PC-9 (cell line): ENCODE data around the gene HSFX2. TPM values are rescaled to one million over a fixed set of nuclear protein-coding genes. Genes with fewer than 3 reads are reported as not detected.

Source experiments
- BruUV-seq: library from RNA; stranded (reverse); fragments of 400-500 nt; replicated peaks from 2 replicates; lab custom pipeline; 2021; lab: Mats Ljungman, UMichigan
- CTCF ChIA-PET: fragments of 300-600 bp; sonication (Branson Sonifier 250); formaldehyde crosslinking; loops from one replicate; lab custom pipeline; 2022; ENCODE audit warnings: antibody characterized with exemption; lab: Charles Lee
- POLR2A ChIA-PET: fragments of 300-600 bp; sonication (Branson Sonifier 250); formaldehyde crosslinking; loops from one replicate; lab custom pipeline; 2022; ENCODE audit warnings: antibody characterized with exemption; ENCODE audit not compliant: unreplicated experiment; lab: Charles Lee
- DNase-seq, 2 experiments: peaks; one replicate each; pipeline versions ENCODE4 v3.0.0 to v3.0.0-alpha.2; 2015 to 2022; ENCODE audit warnings: mixed read lengths in 1 of 2
- H2AFZ ChIP-seq: fragments of 200-600 bp; sonication (generic); 2 replicates; pipeline ENCODE4 v1.8.1; 2017; ENCODE audit warnings: antibody characterized with exemption
- H3F3A ChIP-seq: fragments of 200-600 bp; sonication (generic); 2 replicates; pipeline ENCODE4 v1.8.1; 2017; ENCODE audit warnings: antibody characterized with exemption, mild to moderate bottlenecking, low read depth; ENCODE audit not compliant: insufficient read depth
- H3K27ac ChIP-seq: fragments of 200-600 bp; sonication (generic); 2 replicates; pipeline ENCODE4 v1.6.1; 2016; ENCODE audit warnings: mixed run types
- H3K27me3 ChIP-seq: fragments of 200-600 bp; sonication (generic); 2 replicates; pipeline ENCODE4 v1.6.1; 2016; ENCODE audit warnings: low read depth, mixed run types; ENCODE audit not compliant: insufficient read depth
- H3K36me3 ChIP-seq: fragments of 200-600 bp; sonication (generic); 2 replicates; pipeline ENCODE4 v1.6.1; 2016; ENCODE audit warnings: low read depth, mixed run types
- H3K4me1 ChIP-seq: fragments of 200-600 bp; sonication (generic); replicated peaks from 2 replicates; pipeline ENCODE4 v1.6.1; 2016; ENCODE audit warnings: mixed run types; ENCODE audit not compliant: insufficient read depth
- H3K4me2 ChIP-seq: fragments of 200-600 bp; sonication (generic); 2 replicates; pipeline ENCODE4 v1.6.1; 2017; ENCODE audit warnings: mixed run types
- H3K4me3 ChIP-seq: fragments of 200-600 bp; sonication (generic); 2 replicates; pipeline ENCODE4 v1.6.1; 2016; ENCODE audit warnings: mixed run types
- H3K79me2 ChIP-seq: fragments of 200-600 bp; sonication (generic); 2 replicates; pipeline ENCODE4 v1.6.1; 2017; ENCODE audit warnings: low read depth, mixed run types
- H3K9me2 ChIP-seq: fragments of 200-600 bp; sonication (generic); 2 replicates; pipeline ENCODE4 v1.8.1; 2017; ENCODE audit warnings: mild to moderate bottlenecking; ENCODE audit not compliant: insufficient read depth
- H3K9me3 ChIP-seq: fragments of 200-600 bp; sonication (generic); 2 replicates; pipeline ENCODE4 v1.8.1; 2016; ENCODE audit warnings: low read depth; ENCODE audit not compliant: insufficient read depth
- H4K20me1 ChIP-seq: fragments of 200-600 bp; sonication (generic); 2 replicates; pipeline ENCODE4 v1.8.1; 2017; ENCODE audit not compliant: insufficient read depth
- EZH2 ChIP-seq: fragments of 200-600 bp; sonication (generic); IDR thresholded peaks from 2 replicates; pipeline ENCODE4 v1.8.0; 2017; ENCODE audit warnings: antibody characterized with exemption, low read depth
- intact Hi-C: fragments of 100-400 bp; cut with micrococcal nuclease; formaldehyde crosslinking; loops from one replicate; pipeline ENCODE4 v1.10.0; 2022; ENCODE audit not compliant: unreplicated experiment
- total RNA-seq: library from RNA; stranded (reverse); gene quantifications from 2 replicates; pipeline ENCODE4 v1.2.3, GENCODE V29; 2021
- TF ChIP-seq, protein P1 (sequence below): fragments of 200-600 bp; sonication (generic); conservative IDR thresholded peaks from 2 replicates; pipeline ENCODE4 v1.6.1; 2017; ENCODE audit warnings: mixed run types, antibody characterized with exemption, mild to moderate bottlenecking, moderate library complexity

HSFX2 gene
- total RNA-seq, 1 experiment from 2014 or later, result 0.28 TPM

DNA sequence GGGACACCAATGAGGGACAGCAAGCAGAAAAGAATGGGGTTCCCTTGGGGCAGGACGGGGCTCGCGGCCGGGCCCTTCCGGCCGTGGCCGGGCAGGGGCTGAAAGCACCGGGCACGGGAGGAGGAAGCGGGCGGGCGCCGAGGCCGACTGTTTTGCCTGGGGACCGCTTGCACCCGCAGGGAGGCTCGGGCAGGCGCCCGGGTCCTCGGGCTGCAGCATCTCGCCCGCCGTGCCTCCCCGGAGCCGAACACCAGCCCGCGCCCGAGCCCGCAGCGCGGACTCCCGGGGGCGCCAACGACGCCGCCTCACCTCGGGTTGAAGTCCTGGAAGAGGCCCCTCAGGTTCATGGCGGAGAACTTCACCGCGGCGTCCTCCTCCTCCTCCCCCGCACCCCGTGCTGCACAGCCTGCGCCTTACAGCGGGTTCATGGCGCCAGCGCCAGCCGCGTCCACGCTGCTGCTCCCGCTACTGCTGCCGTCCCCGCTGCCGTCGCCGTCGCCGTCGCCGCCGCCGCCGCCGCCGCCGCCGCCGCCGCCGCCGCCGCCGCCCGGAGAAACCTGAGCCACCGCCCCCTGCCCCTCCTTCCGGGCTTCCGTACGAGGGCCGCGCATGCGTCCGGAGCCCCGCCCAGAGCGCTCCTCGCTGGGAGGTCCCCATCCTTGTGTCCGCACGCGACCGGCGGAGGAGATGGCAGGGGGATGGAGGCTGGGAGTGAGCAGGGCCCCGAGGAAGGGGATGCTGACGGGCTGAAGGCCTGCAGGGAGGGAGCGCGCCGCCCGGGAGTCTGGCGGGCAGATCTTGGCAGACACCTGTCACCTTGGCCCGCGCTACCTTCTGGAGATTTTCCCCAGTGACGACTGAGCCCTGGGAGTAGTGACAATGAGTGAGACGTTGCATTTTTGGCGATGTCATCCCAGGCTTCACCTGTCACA lies 36.4 kb upstream of the HSFX2 start, which contains the start of gene TMEM185A:
TSS of gene TMEM185A (minus strand) at position 559 of the 932 bp plus-strand sequence. CDS start at position 347, 212 bp downstream.
- Histone ChIP-seq H3F3A (no peaks in the 10 kb centered on the region), H3K27me3 (peaks cover 38% of the 10 kb centered on the region), H3K4me2 (peak within 1 kb of the TSS; percentile 78), H3K36me3 (no peaks in the 10 kb centered on the region), H4K20me1 (peaks cover 28% of the 10 kb centered on the region), H3K27ac (no peak within 1 kb of the TSS), H3K9me2 (no peaks in the 10 kb centered on the region), H2AFZ (peak within 1 kb of the TSS; percentile 99), H3K4me1 (peaks cover 14% of the 10 kb centered on the region), H3K79me2 (peaks cover 33% of the 10 kb centered on the region), H3K9me3 (no peaks in the 10 kb centered on the region), H3K4me3 (peak within 1 kb of the TSS; percentile 67)
- ChIA-PET POLR2A (interaction anchor here (0.6 kb wide), 1 partner anchor 1010 kb away, joined by 3 read pairs; no protein-coding TSS in a partner anchor), CTCF (no interaction called here)
- TF ChIP-seq EZH2, result no peak
- TF ChIP-seq, protein P1, sequence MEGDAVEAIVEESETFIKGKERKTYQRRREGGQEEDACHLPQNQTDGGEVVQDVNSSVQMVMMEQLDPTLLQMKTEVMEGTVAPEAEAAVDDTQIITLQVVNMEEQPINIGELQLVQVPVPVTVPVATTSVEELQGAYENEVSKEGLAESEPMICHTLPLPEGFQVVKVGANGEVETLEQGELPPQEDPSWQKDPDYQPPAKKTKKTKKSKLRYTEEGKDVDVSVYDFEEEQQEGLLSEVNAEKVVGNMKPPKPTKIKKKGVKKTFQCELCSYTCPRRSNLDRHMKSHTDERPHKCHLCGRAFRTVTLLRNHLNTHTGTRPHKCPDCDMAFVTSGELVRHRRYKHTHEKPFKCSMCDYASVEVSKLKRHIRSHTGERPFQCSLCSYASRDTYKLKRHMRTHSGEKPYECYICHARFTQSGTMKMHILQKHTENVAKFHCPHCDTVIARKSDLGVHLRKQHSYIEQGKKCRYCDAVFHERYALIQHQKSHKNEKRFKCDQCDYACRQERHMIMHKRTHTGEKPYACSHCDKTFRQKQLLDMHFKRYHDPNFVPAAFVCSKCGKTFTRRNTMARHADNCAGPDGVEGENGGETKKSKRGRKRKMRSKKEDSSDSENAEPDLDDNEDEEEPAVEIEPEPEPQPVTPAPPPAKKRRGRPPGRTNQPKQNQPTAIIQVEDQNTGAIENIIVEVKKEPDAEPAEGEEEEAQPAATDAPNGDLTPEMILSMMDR, result no peak
- no TSS peak for BruUV-seq
- intact Hi-C loops, result no loop called here
- peak; percentile 55 to 77 for DNase-seq

DNA sequence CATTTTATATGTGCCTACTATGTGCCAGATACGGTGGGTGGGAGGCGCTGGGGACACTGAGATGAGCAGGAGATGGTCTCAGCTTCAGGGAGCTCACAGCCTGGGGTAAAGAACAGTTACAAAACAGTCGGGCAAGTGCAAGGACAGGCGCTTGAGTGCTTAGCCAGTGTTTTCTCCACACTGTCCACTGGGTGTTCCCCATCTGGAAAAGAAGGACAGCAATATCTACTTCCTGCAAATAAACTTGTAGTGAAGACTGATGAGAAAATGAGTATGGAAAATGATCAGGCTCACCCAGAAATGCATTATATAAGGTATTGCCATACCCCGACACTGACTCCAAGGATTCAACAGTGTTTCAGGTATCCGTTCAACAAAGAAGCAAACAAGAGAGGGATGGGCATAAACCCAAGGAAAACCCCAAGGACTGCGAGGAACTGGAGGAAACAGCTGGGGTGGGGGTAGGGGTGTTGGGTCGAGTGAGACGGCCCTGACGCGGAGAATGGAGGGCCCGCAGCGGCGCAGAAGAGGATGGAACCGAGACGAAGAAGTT lies 35.6 kb upstream of the HSFX2 start:
- TF ChIP-seq, protein P1, result peak; percentile 44; the same call in 1 of the 2 replicates
- TF ChIP-seq EZH2, result no peak
- intact Hi-C loops, result no loop called here
- Histone ChIP-seq H3K4me2 (peak overlapping the region; percentile 78), H4K20me1 (peaks cover 34% of the 10 kb centered on the region), H3F3A (no peaks in the 10 kb centered on the region), H3K4me3 (peak overlapping the region; percentile 67), H3K27me3 (peaks cover 31% of the 10 kb centered on the region), H3K79me2 (peaks cover 39% of the 10 kb centered on the region), H3K9me2 (no peaks in the 10 kb centered on the region), H2AFZ (peak overlapping the region; percentile 99), H3K4me1 (peaks cover 14% of the 10 kb centered on the region), H3K36me3 (no peaks in the 10 kb centered on the region), H3K9me3 (no peaks in the 10 kb centered on the region), H3K27ac (no peak overlapping the region)
- CTCF ChIA-PET, result no interaction called here
- BruUV-seq, result TSS peak; percentile 40
- DNase-seq, result peak; percentile 20 to 62
- POLR2A ChIA-PET, result interaction anchor here (0.5 to 0.6 kb wide), 3 partner anchors 308 to 1011 kb away, joined by 3 to 6 read pairs (median 3); no protein-coding TSS in a partner anchor

DNA sequence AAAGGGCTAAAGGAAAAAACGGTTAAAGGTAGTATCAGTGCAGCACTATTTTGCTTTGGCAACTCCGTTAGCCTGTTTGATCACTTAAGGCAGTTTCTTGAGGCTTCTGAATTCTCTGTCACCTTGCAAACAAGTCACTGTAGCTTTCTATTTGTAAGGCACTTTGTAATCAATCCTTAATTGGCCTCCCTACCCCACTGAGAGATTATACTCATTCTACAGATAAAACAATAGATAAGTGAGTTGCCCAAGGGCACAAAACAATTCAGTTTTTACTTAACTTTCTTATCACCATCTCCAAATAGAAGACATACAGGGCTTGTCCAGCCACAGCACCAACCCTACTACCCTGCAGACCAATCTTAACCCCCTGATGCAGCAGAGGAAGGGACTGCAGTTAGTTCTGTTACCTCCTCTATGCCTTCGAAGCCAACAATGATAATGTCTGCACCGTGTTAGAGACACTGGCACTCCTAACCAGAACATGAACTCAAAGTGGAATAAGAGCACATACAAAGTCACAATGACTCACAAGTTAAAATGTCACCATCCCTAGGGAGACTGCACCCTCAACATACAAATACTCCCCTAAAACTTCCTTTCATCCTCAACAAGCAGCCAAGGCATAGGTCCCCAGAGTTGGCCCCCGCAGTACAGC lies 34.7 kb upstream of the HSFX2 start:
- no peaks in the 10 kb centered on the region for H3F3A ChIP-seq
- peaks cover 14% of the 10 kb centered on the region for H3K4me1 ChIP-seq
- no peaks in the 10 kb centered on the region for H3K36me3 ChIP-seq
- no TSS peak for BruUV-seq
- peaks cover 22% of the 10 kb centered on the region for H3K27me3 ChIP-seq
- no peak for DNase-seq
- H3K27ac ChIP-seq, result no peak overlapping the region
- H3K9me3 ChIP-seq, result no peaks in the 10 kb centered on the region
- intact Hi-C loops, result no loop called here
- ChIA-PET CTCF (no interaction called here), POLR2A (interaction anchor here (0.6 kb wide), 1 partner anchor 426 kb away, joined by 6 read pairs; no protein-coding TSS in a partner anchor)
- H2AFZ ChIP-seq, result no peak overlapping the region
- peak overlapping the region; percentile 78 for H3K4me2 ChIP-seq
- no peaks in the 10 kb centered on the region for H3K9me2 ChIP-seq
- H3K4me3 ChIP-seq, result peak overlapping the region; percentile 67; the same call in 1 of the 2 replicates
- peaks cover 34% of the 10 kb centered on the region for H4K20me1 ChIP-seq
- peaks cover 46% of the 10 kb centered on the region for H3K79me2 ChIP-seq
- TF ChIP-seq, protein P1, result no peak
- no peak for TF ChIP-seq EZH2
